Glomerular endothelial cell (primary cell): ENCODE results near the gene AMBP. TPM values are rescaled to one million over a fixed set of nuclear protein-coding genes. Genes with fewer than 3 reads are reported as not detected.
"Not testable (repeated sequence)": the region's sequence is repeated elsewhere in the genome, so short reads cannot be mapped to it uniquely, and the experiment has no call there.

Experiments used
- DNase-seq: peaks from one replicate; pipeline ENCODE4 v3.0.0-alpha.2; 2011; ENCODE audit warnings: low read depth, low spot score; ENCODE audit errors: extremely low read depth
- total RNA-seq: library from RNA; depleted of rRNA; stranded (reverse); fragments of >200 nt; gene quantifications from 2 replicates; pipeline ENCODE4 v1.2.3, GENCODE V29; 2015

Gene AMBP
- total RNA-seq, 1 donor from 2014 or later, result not detected

GRCh38 chr9:114055061-114055460 lies 23.0 kb downstream of the AMBP start:
- no peak for DNase-seq

- DNase-seq, result no peak
Measured at GRCh38 chr9:114054191-114054690, 23.9 kb downstream of the AMBP start.

GRCh38 chr9:114053246-114054005 lies 24.7 kb downstream of the AMBP start:
- no peak for DNase-seq

GRCh38 chr9:114051706-114052105 lies 26.4 kb downstream of the AMBP start:
- DNase-seq, result no peak

GRCh38 chr9:114051281-114051680 lies 26.8 kb downstream of the AMBP start:
- DNase-seq, result no peak

GRCh38 chr9:114050646-114051045 lies 27.5 kb downstream of the AMBP start:
- no peak for DNase-seq

- no peak for DNase-seq
Measured at GRCh38 chr9:114050226-114050568, 27.9 kb downstream of the AMBP start.

GRCh38 chr9:114049441-114050225 lies 28.5 kb downstream of the AMBP start:
- DNase-seq, result no peak

GRCh38 chr9:114048533-114049415 lies 29.3 kb downstream of the AMBP start:
- DNase-seq, result no peak

- no peak for DNase-seq
Measured at GRCh38 chr9:114047717-114048116, 30.4 kb downstream of the AMBP start.

GRCh38 chr9:114046875-114047274 lies 31.2 kb downstream of the AMBP start:
- no peak for DNase-seq

- no peak for DNase-seq
Measured at GRCh38 chr9:114046237-114046755, 31.8 kb downstream of the AMBP start.

GRCh38 chr9:114043660-114044059 lies 34.4 kb downstream of the AMBP start:
- not testable (repeated sequence) for DNase-seq

GRCh38 chr9:114039484-114039883 lies 38.6 kb downstream of the AMBP start:
- DNase-seq, result no peak

- DNase-seq, result no peak
Measured at GRCh38 chr9:114038724-114039313, 39.3 kb downstream of the AMBP start.

GRCh38 chr9:114037961-114038723 lies 40.0 kb downstream of the AMBP start:
- no peak for DNase-seq

- no peak for DNase-seq
Measured at GRCh38 chr9:114037249-114037648, 40.9 kb downstream of the AMBP start.

GRCh38 chr9:114035845-114036801 lies 42.0 kb downstream of the AMBP start:
- DNase-seq, result no peak
